Measurements from ENCODE around the gene ZNF618. TPM values are rescaled to one million over a fixed set of nuclear protein-coding genes. Genes with fewer than 3 reads are reported as not detected.
A peak's percentile ranks its signal among the peaks of the same experiment; 100 is the strongest.

ZNF618 gene
- total RNA-seq, 8 experiments from 2014 or later = 3.4 to 41.6 (median 20.4) TPM

- peak in 1 of 8 experiments; percentile 18 for ATAC-seq (replicated peaks in 6 of 8)
- Histone ChIP-seq H3K4me1 (replicated peaks in 1 of 2) (peaks cover under 1 to 13% of the 10 kb centered on the region in 2 donors), H3K27ac (no peak overlapping the region), H3K4me3 (no peak overlapping the region)
- 71 to 100% (median 92%) methylated on average over 1 to 2 of the region's 2 CpGs; no CpG with 5 or more reads in 1 of the 10 experiments for WGBS, 10 experiments
- in situ Hi-C loops (cut with MboI; ENCODE audit: low pct_unique_long_range_greater_than_20kb in 2 of 9, low sequenced_read_pairs in 9 of 9, unreplicated experiment in 9 of 9) = no loop called here
Measured at GRCh38 chr9:113886933-113887332, 10.8 kb downstream of the ZNF618 start.

- Histone ChIP-seq H3K4me1 (replicated peaks in 1 of 2) (peaks cover 0 to 13% of the 10 kb centered on the region in 2 donors), H3K27ac (no peak overlapping the region), H3K4me3 (no peak overlapping the region)
- WGBS, 10 experiments = 54 to 100% (median 74%) methylated on average over 2 to 5 of the region's 5 CpGs; no CpG with 5 or more reads in 3 of the 10 experiments
- no peak for ATAC-seq (replicated peaks in 6 of 8)
- in situ Hi-C loops (cut with MboI; ENCODE audit: low pct_unique_long_range_greater_than_20kb in 2 of 9, low sequenced_read_pairs in 9 of 9, unreplicated experiment in 9 of 9) = no loop called here
Measured at GRCh38 chr9:113887436-113887835, 11.3 kb downstream of the ZNF618 start.

- no peak overlapping the region for H3K4me3 ChIP-seq
- no peak overlapping the region for H3K27ac ChIP-seq
- peak; percentile 52 to 82 (median 72) for ATAC-seq (replicated peaks in 6 of 8)
- peaks cover 0 to 10% of the 10 kb centered on the region in 2 donors for H3K4me1 ChIP-seq (replicated peaks in 1 of 2)
- in situ Hi-C loops (cut with MboI; ENCODE audit: low pct_unique_long_range_greater_than_20kb in 2 of 9, low sequenced_read_pairs in 9 of 9, unreplicated experiment in 9 of 9) = no loop called here
- 25 to 100% (median 69%) methylated on average over 1 to 7 of the region's 8 CpGs; no CpG with 5 or more reads in 4 of the 10 experiments for WGBS, 10 experiments
Measured at GRCh38 chr9:113888336-113888735, 12.2 kb downstream of the ZNF618 start.

GRCh38 chr9:113888976-113889375, 12.9 kb downstream of the ZNF618 start:
- Histone ChIP-seq H3K4me3 (no peak overlapping the region), H3K4me1 (replicated peaks in 1 of 2) (peaks cover 0 to 10% of the 10 kb centered on the region in 2 donors), H3K27ac (no peak overlapping the region)
- WGBS, 10 experiments = 60 to 100% (median 100%) methylated on average over 1 to 3 of the region's 4 CpGs; no CpG with 5 or more reads in 1 of the 10 experiments
- in situ Hi-C loops (cut with MboI; ENCODE audit: low pct_unique_long_range_greater_than_20kb in 2 of 9, low sequenced_read_pairs in 9 of 9, unreplicated experiment in 9 of 9) = no loop called here
- no peak for ATAC-seq (replicated peaks in 6 of 8)

- Histone ChIP-seq H3K4me3 (no peak overlapping the region), H3K4me1 (replicated peaks in 1 of 2) (peaks cover 0 to 7% of the 10 kb centered on the region in 2 donors), H3K27ac (no peak overlapping the region)
- in situ Hi-C loops (cut with MboI; ENCODE audit: low pct_unique_long_range_greater_than_20kb in 2 of 9, low sequenced_read_pairs in 9 of 9, unreplicated experiment in 9 of 9) = no loop called here
- 90 to 100% (median 100%) methylated on average over 1 to 2 of the region's 2 CpGs for WGBS, 10 experiments
- no peak for ATAC-seq (replicated peaks in 6 of 8)
Measured at GRCh38 chr9:113890704-113891103, 14.6 kb downstream of the ZNF618 start.

DNA sequence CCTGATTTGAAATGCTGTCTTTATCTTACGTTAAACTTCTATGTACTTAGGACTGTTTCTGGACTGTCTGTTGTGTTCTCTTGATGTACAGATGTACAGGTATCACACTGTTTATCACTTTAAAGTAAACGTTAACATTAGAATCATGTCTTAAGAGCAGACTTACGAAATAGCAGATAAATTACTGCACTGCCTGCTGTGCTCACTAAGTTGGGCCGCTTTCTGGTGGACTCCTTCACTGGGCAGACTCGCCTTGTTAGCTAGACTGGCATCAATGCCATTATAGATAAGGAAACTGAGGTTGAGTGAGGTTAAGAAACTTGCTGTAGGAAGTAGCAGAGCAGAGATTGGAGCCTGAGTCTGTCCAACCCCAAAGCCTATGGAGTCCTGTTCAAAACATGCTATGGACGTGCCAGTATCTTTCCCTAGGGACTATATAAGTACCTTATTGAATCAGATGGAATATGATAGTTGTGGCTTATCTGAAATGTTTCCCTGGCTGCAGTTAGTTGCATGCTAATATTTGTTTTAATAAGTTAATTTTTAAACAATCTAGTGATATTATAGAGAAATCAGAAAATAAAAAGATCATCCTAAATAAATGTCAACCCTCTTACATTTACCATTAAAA, 16.9 kb downstream of the ZNF618 start:
- ATAC-seq (replicated peaks in 6 of 8) = no peak
- H3K4me3 ChIP-seq = no peak overlapping the region
- H3K4me1 ChIP-seq (replicated peaks in 1 of 2) = peaks cover 0 to 2% of the 10 kb centered on the region in 2 donors
- in situ Hi-C loops (cut with MboI; ENCODE audit: low pct_unique_long_range_greater_than_20kb in 2 of 9, low sequenced_read_pairs in 9 of 9, unreplicated experiment in 9 of 9) = no loop called here
- 82 to 100% (median 90%) methylated on average over 1 to 6 of the region's 6 CpGs; no CpG with 5 or more reads in 2 of the 10 experiments for WGBS, 10 experiments
- H3K27ac ChIP-seq = no peak overlapping the region

DNA sequence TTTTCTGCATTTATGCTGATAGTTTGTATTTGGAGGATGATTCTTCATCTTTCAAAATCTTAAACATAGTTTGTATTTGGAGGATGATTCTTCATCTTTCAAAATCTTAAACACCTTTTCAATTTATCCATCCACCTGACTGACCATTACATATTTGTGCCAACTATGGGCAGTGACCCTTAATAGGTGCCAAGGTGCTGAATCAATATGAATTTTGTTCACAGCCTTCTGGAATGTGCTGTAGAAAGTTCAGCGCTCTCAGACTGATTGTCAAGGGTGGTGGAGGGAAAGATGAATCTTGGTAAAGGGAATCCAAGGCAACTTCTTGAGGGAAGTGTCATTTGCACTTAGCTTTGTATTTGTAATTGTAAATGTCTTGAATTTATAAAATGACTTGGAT, 18.1 kb downstream of the ZNF618 start:
- in situ Hi-C loops (cut with MboI; ENCODE audit: low pct_unique_long_range_greater_than_20kb in 2 of 9, low sequenced_read_pairs in 9 of 9, unreplicated experiment in 9 of 9) = no loop called here
- no peak for ATAC-seq (replicated peaks in 6 of 8)
- 80 to 100% (median 100%) methylated on average over 1 of the region's 1 CpG; no CpG with 5 or more reads in 3 of the 10 experiments for WGBS, 10 experiments

GRCh38 chr9:113895526-113895925, 19.4 kb downstream of the ZNF618 start:
- Histone ChIP-seq H3K4me3 (no peak overlapping the region), H3K27ac (no peak overlapping the region), H3K4me1 (replicated peaks in 1 of 2) (no peaks in the 10 kb centered on the region)
- in situ Hi-C loops (cut with MboI; ENCODE audit: low pct_unique_long_range_greater_than_20kb in 2 of 9, low sequenced_read_pairs in 9 of 9, unreplicated experiment in 9 of 9) = no loop called here
- 12 to 97% (median 82%) methylated on average over 1 to 3 of the region's 3 CpGs for WGBS, 10 experiments
- ATAC-seq (replicated peaks in 6 of 8) = peak in 2 of 8 experiments; percentile 23 to 32

More for the DNA sequence above, 18.1 kb downstream of the ZNF618 start:
- H3K27ac ChIP-seq = no peak overlapping the region
- no peak overlapping the region for H3K4me3 ChIP-seq
- H3K4me1 ChIP-seq (replicated peaks in 1 of 2) = no peaks in the 10 kb centered on the region

- Histone ChIP-seq H3K4me1 (replicated peaks in 1 of 2) (no peaks in the 10 kb centered on the region), H3K4me3 (no peak overlapping the region), H3K27ac (no peak overlapping the region)
- in situ Hi-C loops (cut with MboI; ENCODE audit: low pct_unique_long_range_greater_than_20kb in 2 of 9, low sequenced_read_pairs in 9 of 9, unreplicated experiment in 9 of 9) = no loop called here
- no peak for ATAC-seq (replicated peaks in 6 of 8)
Measured at GRCh38 chr9:113896713-113897112, 20.6 kb downstream of the ZNF618 start.

DNA sequence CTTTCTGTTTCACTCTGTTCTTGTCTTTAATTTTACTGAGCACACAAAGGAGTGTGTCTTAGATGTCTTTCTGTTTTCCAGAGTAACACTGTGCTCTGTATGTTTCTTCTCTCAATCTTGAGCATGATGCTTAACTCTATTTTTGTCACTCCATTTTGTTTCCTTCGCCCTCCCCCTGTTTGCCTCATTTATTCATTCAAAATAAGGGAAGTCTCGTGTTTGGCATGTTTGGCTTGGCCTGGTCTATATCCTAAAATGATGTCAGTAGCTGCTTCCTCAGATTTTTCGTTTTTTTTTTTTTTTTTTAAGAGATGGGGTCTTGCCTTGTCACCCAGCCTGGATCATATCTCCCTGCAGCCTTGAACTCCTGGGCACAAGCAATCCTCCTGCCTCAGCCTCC, 22.0 kb downstream of the ZNF618 start:
- in situ Hi-C loops (cut with MboI; ENCODE audit: low pct_unique_long_range_greater_than_20kb in 2 of 9, low sequenced_read_pairs in 9 of 9, unreplicated experiment in 9 of 9) = no loop called here
- H3K27ac ChIP-seq = no peak overlapping the region
- H3K4me3 ChIP-seq = no peak overlapping the region
- peaks cover 0 to 7% of the 10 kb centered on the region in 2 donors for H3K4me1 ChIP-seq (replicated peaks in 1 of 2)
- WGBS, 10 experiments = 59 to 94% (median 87%) methylated on average over 2 to 3 of the region's 3 CpGs; no CpG with 5 or more reads in 2 of the 10 experiments
- no peak for ATAC-seq (replicated peaks in 6 of 8)

DNA sequence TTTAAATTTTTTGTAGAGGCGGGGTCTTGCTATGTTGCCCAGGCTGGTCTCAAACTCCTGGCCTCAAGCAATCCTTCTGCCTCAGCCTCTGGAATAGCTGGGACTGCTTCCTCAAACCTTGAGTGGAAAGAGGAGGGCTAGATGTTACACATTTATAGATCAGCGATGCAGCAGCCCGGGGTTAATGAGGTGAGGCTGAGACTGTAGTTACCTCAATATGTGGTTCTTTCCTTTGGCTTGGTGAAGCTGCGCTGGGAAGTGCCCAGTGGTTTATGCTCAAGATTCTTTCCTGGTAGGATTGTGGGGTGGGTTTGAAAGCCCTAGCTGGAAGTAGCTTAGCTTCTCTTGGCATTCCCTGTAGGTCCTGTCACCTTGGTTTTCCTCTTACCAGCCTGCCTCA, 22.5 kb downstream of the ZNF618 start:
- H3K4me3 ChIP-seq = no peak overlapping the region
- WGBS, 10 experiments = 88 to 100% (median 98%) methylated on average over 1 to 4 of the region's 4 CpGs; no CpG with 5 or more reads in 2 of the 10 experiments
- H3K27ac ChIP-seq = no peak overlapping the region
- in situ Hi-C loops (cut with MboI; ENCODE audit: low pct_unique_long_range_greater_than_20kb in 2 of 9, low sequenced_read_pairs in 9 of 9, unreplicated experiment in 9 of 9) = no loop called here
- ATAC-seq (replicated peaks in 6 of 8) = no peak
- peaks cover 0 to 11% of the 10 kb centered on the region in 2 donors for H3K4me1 ChIP-seq (replicated peaks in 1 of 2)

- in situ Hi-C loops (cut with MboI; ENCODE audit: low pct_unique_long_range_greater_than_20kb in 2 of 9, low sequenced_read_pairs in 9 of 9, unreplicated experiment in 9 of 9) = no loop called here
- ATAC-seq (replicated peaks in 6 of 8) = no peak
- Histone ChIP-seq H3K27ac (no peak overlapping the region), H3K4me3 (no peak overlapping the region), H3K4me1 (replicated peaks in 1 of 2) (peaks cover 0 to 12% of the 10 kb centered on the region in 2 donors)
- 70 to 100% (median 100%) methylated on average over 1 to 4 of the region's 6 CpGs; no CpG with 5 or more reads in 3 of the 10 experiments for WGBS, 10 experiments
Measured at GRCh38 chr9:113899205-113899604, 23.1 kb downstream of the ZNF618 start.

DNA sequence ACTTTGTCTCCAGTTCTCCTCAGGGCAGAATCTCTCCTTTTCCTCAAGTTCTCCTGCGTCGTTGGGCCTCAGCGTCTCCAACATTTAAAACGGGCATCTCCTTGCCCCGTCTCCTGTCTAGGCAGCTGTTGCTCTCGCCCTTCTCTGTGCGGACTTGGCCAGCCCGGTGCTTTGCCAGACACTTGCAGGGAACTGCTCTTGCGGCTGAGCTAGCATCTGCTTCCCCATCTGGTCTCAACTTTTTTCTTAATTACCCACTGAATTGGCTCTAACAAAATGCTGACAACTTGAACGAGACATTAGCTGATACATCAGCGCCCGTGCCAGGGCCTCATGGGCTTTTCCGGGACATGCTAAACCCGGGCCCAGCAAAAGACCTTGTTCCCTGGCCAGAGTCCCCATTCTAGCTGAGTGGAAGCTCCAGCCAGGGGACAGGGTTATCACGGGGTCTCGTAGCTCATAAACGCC, 25.1 kb downstream of the ZNF618 start:
- no peak for ATAC-seq (replicated peaks in 6 of 8)
- 5 to 92% (median 87%) methylated on average over 2 to 11 of the region's 17 CpGs; no CpG with 5 or more reads in 2 of the 10 experiments for WGBS, 10 experiments
- H3K4me3 ChIP-seq = no peak overlapping the region
- H3K27ac ChIP-seq = no peak overlapping the region
- in situ Hi-C loops (cut with MboI; ENCODE audit: low pct_unique_long_range_greater_than_20kb in 2 of 9, low sequenced_read_pairs in 9 of 9, unreplicated experiment in 9 of 9) = no loop called here
- peaks cover 0 to 12% of the 10 kb centered on the region in 2 donors for H3K4me1 ChIP-seq (replicated peaks in 1 of 2)

All from motor neuron (in vitro differentiated cells).